ENCODE results near the gene TRANK1.

The TRANK1 gene

DNA sequence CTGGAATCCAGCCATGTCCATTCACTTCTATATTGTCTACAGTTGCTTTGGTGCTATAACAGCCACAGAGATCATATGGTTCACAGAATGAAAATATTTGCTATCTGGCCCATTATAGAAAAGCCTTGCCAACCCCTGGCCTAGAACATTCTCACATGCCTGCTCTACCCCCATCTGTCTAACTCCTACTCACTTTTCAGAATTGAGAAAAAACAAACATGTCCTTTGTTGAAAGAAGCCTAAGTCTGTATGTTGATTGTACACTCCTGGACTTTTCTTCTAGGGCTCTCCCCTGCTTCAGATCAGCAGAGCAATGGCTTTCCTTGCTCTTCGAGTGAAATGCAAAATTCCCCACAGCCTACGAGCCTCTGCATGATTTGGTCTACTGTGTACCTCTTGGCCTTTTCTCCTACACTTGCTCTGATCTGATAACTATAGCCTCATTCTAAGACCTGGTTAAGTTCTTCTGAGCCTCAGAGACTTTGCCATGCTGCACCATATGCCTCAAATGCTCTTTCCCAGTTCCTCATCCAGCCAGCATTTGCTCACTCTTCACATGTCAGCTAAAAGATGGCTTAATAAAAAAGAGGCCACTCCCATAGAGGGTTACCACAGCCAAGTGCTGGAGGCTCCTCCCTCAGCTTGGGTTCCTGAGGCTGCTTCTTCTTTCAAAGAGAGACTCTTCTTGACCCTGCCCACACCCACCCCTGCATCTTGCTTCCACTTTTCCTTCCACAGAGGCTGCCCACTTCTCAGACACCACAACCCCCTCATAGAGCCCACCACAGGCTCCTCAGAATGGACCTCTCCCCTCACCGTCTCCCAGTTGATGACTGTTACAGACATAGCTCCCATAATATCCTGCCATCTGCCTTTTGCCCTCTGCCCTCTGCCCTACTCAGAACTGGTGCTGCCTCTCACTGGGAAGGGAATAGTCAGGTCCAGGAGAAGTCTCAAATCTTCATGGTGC lies 157.6 kb downstream of the TRANK1 start:
- DNase-seq = no peak

DNA sequence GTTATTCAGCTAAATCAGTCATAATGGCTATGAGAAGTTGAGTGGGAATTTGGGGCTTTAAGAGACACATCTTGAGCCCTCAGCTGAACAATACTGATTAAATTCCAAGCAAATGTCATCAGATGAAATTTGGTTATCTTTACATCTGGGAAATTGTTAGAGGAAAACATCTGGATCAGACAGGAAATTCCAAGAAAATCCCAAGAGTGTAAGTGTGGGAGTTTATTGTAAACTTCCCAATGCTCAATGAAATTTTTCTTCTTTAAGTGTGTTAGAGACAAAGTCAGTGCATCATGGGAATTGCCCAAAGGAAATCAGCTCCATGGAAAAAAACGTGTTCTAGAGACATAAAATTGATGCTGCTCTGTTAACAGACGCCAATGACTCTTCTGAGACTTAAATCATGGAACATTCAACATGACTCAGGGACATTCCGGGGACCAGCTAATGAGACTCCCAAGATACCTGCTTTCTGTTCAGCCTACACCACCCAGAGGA lies 160.7 kb downstream of the TRANK1 start:
- DNase-seq = no peak

DNA sequence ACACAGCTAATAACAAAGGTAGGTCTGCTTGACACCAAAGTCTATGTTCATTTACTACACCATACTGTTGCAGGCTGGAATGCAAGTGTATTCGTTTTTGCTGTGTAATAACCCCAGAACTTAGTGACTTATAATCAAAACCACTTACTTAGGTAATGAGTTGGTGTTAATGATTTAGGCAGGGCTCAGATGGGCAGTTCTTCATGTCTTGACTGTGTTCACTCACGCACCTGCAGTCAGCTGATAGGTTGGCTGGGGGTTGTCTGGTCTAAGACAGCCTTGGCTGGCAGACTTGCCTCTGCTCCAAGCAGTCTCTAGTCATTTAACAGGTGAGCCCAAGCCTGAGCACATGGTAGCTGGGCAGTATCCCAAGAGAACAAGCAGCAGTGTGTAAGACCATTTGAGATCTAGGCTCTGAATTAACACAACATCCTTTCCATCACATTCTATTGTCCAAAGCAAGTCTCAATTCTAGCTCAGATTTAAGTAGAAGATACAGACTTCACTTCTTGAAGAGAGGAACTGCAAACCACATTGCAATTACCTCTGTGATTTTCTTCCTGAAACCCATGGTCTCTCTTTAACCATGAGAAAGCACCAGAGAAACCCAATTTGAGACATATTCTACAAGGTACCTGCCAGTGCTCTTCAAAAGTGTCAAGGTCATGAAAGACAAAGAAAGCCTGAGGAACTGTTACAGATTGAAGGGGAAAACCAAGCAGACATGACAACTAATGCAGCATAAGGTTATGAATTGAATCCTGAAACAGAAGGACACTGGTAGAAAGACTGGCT lies 167.2 kb downstream of the TRANK1 start:
- no peak for DNase-seq
